Stomach (tissue), 9 donors: ENCODE results near the gene SP140. TPM values are rescaled to one million over a fixed set of nuclear protein-coding genes. Genes with fewer than 3 reads are reported as not detected.

Experiments used
- DNase-seq, 2 donors: peaks; one replicate each; pipeline versions ENCODE4 v3.0.0 to v3.0.0-alpha.2; 2013 to 2019
- H3K27ac ChIP-seq, 5 donors: fragments of 200-600 bp in 4 of 5; sonication (generic) in 4 of 5; one replicate each; pipeline ENCODE4 v1.5.1; 2013 to 2019; ENCODE audit warnings: mild to moderate bottlenecking in 1 of 5, moderate library complexity in 1 of 5
- H3K27me3 ChIP-seq, 3 donors: fragments of 200-600 bp; sonication (generic); one replicate each; pipeline ENCODE4 v1.5.1; 2017 to 2019; ENCODE audit warnings: mixed run types in 1 of 3
- H3K36me3 ChIP-seq, 4 donors: fragments of 200-600 bp; sonication (generic); 1 replicate in 3 of 4; 2 replicates in 1 of 4; pipeline ENCODE4 v1.5.1; 2016 to 2019
- H3K4me1 ChIP-seq, 4 donors: fragments of 200-600 bp; sonication (generic); one replicate each; pipeline ENCODE4 v1.5.1; 2016 to 2019
- H3K4me3 ChIP-seq, 4 donors: fragments of 200-600 bp; sonication (generic) in 3 of 4; one replicate each; pipeline ENCODE4 v1.5.1; 2016 to 2019; ENCODE audit warnings: mild to moderate bottlenecking in 1 of 4
- H3K9me3 ChIP-seq, 4 donors: fragments of 200-600 bp; sonication (generic); one replicate each; pipeline ENCODE4 v1.5.1; 2016 to 2019
- CTCF ChIP-seq, 7 experiments: fragments of 450-650 bp in 4 of 7; fragments of 200-600 bp in 3 of 7; sonication (generic) in 3 of 7; IDR thresholded peaks; one replicate each; pipeline ENCODE4 v1.5.1; 2016 to 2019; ENCODE audit warnings: antibody characterized with exemption in 7 of 7, control low read depth in 2 of 7, mild to moderate bottlenecking in 1 of 7
- EP300 ChIP-seq: sonication (generic); formaldehyde crosslinking; IDR thresholded peaks from one replicate; pipeline ENCODE4 v1.6.1; 2017; ENCODE audit warnings: antibody characterized with exemption
- POLR2A ChIP-seq, 4 donors: fragments of 450-650 bp; IDR thresholded peaks; one replicate each; pipeline ENCODE4 v1.6.1; 2016; ENCODE audit warnings: antibody characterized with exemption in 4 of 4, control low read depth in 2 of 4, mild to moderate bottlenecking in 1 of 4, moderate library complexity in 1 of 4
- POLR2AphosphoS5 ChIP-seq, 3 donors: sonication (generic); formaldehyde crosslinking; IDR thresholded peaks; one replicate each; pipeline ENCODE4 v1.6.1; 2016; ENCODE audit warnings: antibody characterized with exemption in 3 of 3
- WGBS, 5 donors: extraction: QIAGEN DNeasy Blood & Tissue Kit in 3 of 5; methylation state at CpG; one replicate each; pipeline versions ENCODE4 v1.1.5 to v1.1.7; 2013 to 2018; 5-methylcytosine and 5-hydroxymethylcytosine counted together
- intact Hi-C: fragments of 100-400 bp; cut with DNase I; formaldehyde crosslinking; loops from one replicate; pipeline ENCODE4 v1.15.1; 2023; ENCODE audit warnings: low total_unique reads
- polyA plus RNA-seq, 3 donors: library from polyadenylated mRNA; stranded (reverse); fragments of 200-250 nt; gene quantifications; one replicate each; pipeline ENCODE4 v1.2.3, GENCODE V29; 2013
- total RNA-seq, 5 donors: library from RNA; depleted of rRNA; stranded (reverse); fragments of >200 nt; gene quantifications; one replicate each; pipeline versions ENCODE4 v1.1.0 to v1.2.3, GENCODE V29; 2014 to 2016
- donor health status: healthy with polysubstance abuse.
- donor health status: Bipolar disorder and iron deficiency.
- donor health status: healthy.

The SP140 gene
- total and polyA plus RNA-seq, 8 donors = 1.1 to 6.4 (median 2.0) TPM; not detected in 1

DNA sequence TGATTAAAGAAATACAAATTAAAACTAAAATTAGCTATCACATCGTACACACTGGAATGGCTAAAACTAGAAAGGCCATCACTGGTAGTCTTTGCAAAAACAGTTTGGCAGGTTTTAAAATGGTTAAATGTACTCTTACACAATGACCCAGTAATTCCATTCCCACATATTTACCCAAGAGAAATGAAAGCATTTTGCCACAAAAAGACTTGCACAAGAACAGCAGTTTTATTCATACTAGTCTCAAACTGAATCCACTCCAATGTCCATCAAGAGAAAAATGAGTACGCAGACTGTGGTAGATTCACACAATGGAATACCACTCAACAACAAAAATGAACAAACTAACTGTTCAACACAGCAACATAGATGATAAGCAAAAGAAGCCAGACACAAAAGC, 130.5 kb downstream of the SP140 start:
- H3K27ac ChIP-seq = no peak overlapping the region
- WGBS, 5 donors = 83 to 93% (median 91%) methylated on average over 2 of the region's 2 CpGs
- H3K27me3 ChIP-seq = no peaks in the 10 kb centered on the region
- no peaks in the 10 kb centered on the region for H3K4me1 ChIP-seq
- DNase-seq = no peak
- peaks cover 6 to 38% (median 35%) of the 10 kb centered on the region in 4 donors for H3K36me3 ChIP-seq
- intact Hi-C loops = no loop called here
- no peak for TF ChIP-seq EP300
- no peak for TF ChIP-seq CTCF (IDR thresholded peaks at IDR 0.05)
- TF ChIP-seq POLR2A (IDR thresholded peaks at IDR 0.05) = no peak
- TF ChIP-seq POLR2AphosphoS5 (IDR thresholded peaks at IDR 0.05) = no peak
- no peaks in the 10 kb centered on the region for H3K9me3 ChIP-seq
- H3K4me3 ChIP-seq = no peak overlapping the region

DNA sequence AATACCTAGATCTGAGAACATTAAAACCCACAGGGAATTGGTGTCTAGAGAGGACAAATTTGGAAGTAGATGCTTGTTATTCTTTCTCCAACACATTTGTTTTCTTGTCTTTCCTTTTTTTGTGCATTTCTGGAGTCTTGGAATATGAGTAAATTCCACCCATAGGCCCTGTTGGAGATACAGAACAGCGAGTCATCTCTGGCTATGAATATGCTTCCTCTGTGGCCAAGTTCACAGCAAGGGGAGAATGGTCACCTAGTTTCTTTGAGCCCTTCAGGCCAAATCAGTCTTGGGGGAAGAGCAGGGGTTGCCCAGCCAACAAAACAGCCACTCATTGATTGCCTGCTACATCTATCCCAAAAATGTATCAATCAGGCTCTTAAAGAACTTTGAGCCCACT, 132.8 kb downstream of the SP140 start:
- intact Hi-C loops = no loop called here
- DNase-seq = no peak
- no peaks in the 10 kb centered on the region for H3K9me3 ChIP-seq
- H3K27ac ChIP-seq = no peak overlapping the region
- H3K27me3 ChIP-seq = no peaks in the 10 kb centered on the region
- H3K4me3 ChIP-seq = no peak overlapping the region
- peaks cover 6 to 60% (median 56%) of the 10 kb centered on the region in 4 donors for H3K36me3 ChIP-seq
- no peaks in the 10 kb centered on the region for H3K4me1 ChIP-seq
- no peak for TF ChIP-seq POLR2AphosphoS5 (IDR thresholded peaks at IDR 0.05)
- no peak for TF ChIP-seq POLR2A (IDR thresholded peaks at IDR 0.05)
- no peak for TF ChIP-seq EP300
- no peak for TF ChIP-seq CTCF (IDR thresholded peaks at IDR 0.05)
- WGBS, 5 donors = 89 to 100% (median 96%) methylated on average over 1 of the region's 1 CpG

DNA sequence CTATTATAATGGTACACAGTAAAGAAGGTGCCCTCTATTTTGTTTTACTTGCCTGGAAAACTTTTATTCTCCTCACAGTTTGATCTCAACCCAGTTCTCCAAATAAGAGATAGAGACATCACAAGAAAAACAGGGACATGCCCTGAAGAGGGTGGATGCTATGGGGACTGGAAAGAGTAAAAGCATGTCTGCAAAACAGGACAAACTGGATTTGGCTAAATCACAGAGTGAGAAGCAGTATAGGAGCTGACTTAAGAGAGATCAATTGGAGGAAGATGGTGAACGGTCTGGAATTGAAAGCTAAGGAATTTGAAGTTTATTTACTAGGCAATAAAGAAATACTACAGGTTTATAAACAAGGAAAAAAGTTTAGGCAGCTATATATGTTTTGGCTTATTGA, 134.5 kb downstream of the SP140 start:
- H3K4me1 ChIP-seq = no peaks in the 10 kb centered on the region
- TF ChIP-seq CTCF (IDR thresholded peaks at IDR 0.05) (no peak), POLR2A (IDR thresholded peaks at IDR 0.05) (no peak), EP300 (no peak), POLR2AphosphoS5 (IDR thresholded peaks at IDR 0.05) (no peak)
- no peaks in the 10 kb centered on the region for H3K27me3 ChIP-seq
- peaks cover 6 to 77% (median 66%) of the 10 kb centered on the region in 4 donors for H3K36me3 ChIP-seq
- intact Hi-C loops = no loop called here
- DNase-seq = no peak
- WGBS, 5 donors = 43 to 83% (median 56%) methylated on average over 1 of the region's 1 CpG
- H3K9me3 ChIP-seq = no peaks in the 10 kb centered on the region
- no peak overlapping the region for H3K4me3 ChIP-seq
- H3K27ac ChIP-seq = no peak overlapping the region

- WGBS, 5 donors = 26 to 49% (median 46%) methylated on average over 1 of the region's 1 CpG
- no peak for TF ChIP-seq CTCF (IDR thresholded peaks at IDR 0.05)
- no peak for TF ChIP-seq POLR2A (IDR thresholded peaks at IDR 0.05)
- TF ChIP-seq POLR2AphosphoS5 (IDR thresholded peaks at IDR 0.05) = no peak
- TF ChIP-seq EP300 = no peak
- Histone ChIP-seq H3K9me3 (no peaks in the 10 kb centered on the region), H3K4me1 (no peaks in the 10 kb centered on the region), H3K4me3 (no peak overlapping the region), H3K27me3 (no peaks in the 10 kb centered on the region), H3K27ac (no peak overlapping the region), H3K36me3 (peaks cover 6 to 79% (median 68%) of the 10 kb centered on the region in 4 donors)
- intact Hi-C loops = no loop called here
- no peak for DNase-seq
These were observed 136.6 kb downstream of the SP140 start for GRCh38 chr2:230362030-230362691.

Other genes with a start within 250 kb of the SP140 start
- gene SLC16A14, start 156.8 kb upstream of the SP140 start, total RNA-seq = 1 to 10 TPM in 2 of 5 donors, under 1 TPM in 1, not detected in 2; 0.45 to 5.7 (median 4.9) TPM
- 1 to 10 TPM in 1 of 3 donors, under 1 TPM in 2; 0.31 to 1.6 (median 0.37) TPM for gene SLC16A14, start 156.8 kb upstream of the SP140 start, polyA plus RNA-seq
- gene SP110, start 5.8 kb upstream of the SP140 start, total RNA-seq = 10 to 100 TPM in 4 of 5 donors, 1 to 10 TPM in 1; 4.6 to 40.4 (median 24.6) TPM
- 10 to 100 TPM; 11.1 to 17.1 (median 11.1) TPM for gene SP110, start 5.8 kb upstream of the SP140 start, polyA plus RNA-seq
- 10 to 100 TPM; 14.0 to 56.7 (median 25.3) TPM for gene SP140L, start 101.5 kb downstream of the SP140 start, total RNA-seq
- gene SP140L, start 101.5 kb downstream of the SP140 start, polyA plus RNA-seq = 10 to 100 TPM in 1 of 3 donors, 1 to 10 TPM in 2; 5.7 to 12.9 (median 8.7) TPM
- gene SP100, start 190.5 kb downstream of the SP140 start, total RNA-seq = 100 to 1,000 TPM in 2 of 5 donors, 10 to 100 TPM in 3; 11.0 to 168 (median 96.8) TPM
- 10 to 100 TPM; 36.5 to 58.8 (median 40.8) TPM for gene SP100, start 190.5 kb downstream of the SP140 start, polyA plus RNA-seq